K562 (cell line): ENCODE results near the gene PEF1. TPM values are rescaled to one million over a fixed set of nuclear protein-coding genes. Genes with fewer than 3 reads are reported as not detected.

Source experiments
- ATAC-seq: fragments of 200-7000 bp; cut with Tn5 transposase; 3 replicates; pipeline ENCODE4 v1.9.1; 2020; ENCODE audit warnings: moderate library complexity
- BruUV-seq: library from RNA; stranded (reverse); fragments of 400-500 nt; replicated peaks from 2 replicates; lab custom pipeline; 2021; lab: Mats Ljungman, UMichigan
- CTCF ChIA-PET: fragments of 300-600 bp; formaldehyde crosslinking; extraction: SDS; loops from one replicate; lab custom pipeline; 2021; ENCODE audit warnings: low intra/inter-chr PET ratio; lab: Yijun Ruan, JAX
- POLR2A ChIA-PET: fragments of 300-600, 350-650 bp; sonication (Branson Sonifier 250); formaldehyde crosslinking; extraction: SDS; loops from one replicate; lab custom pipeline; 2021; ENCODE audit warnings: antibody characterized with exemption, inconsistent platforms; lab: Yijun Ruan, JAX
- DNase-seq, 4 experiments: peaks; one replicate each; pipeline versions ENCODE4 v3.0.0 to v3.0.0-alpha.2; 2011 to 2018; ENCODE audit warnings: low spot score in 3 of 4, mixed read lengths in 3 of 4; ENCODE audit errors: extremely low read depth in 1 of 4
- FAIRE-seq: peaks from 2 replicates; lab custom pipeline; 2011; peaks lifted over from hg19 to GRCh38; lab: Jason Lieb, UNC
- H2AFZ ChIP-seq: 2 replicates; pipeline ENCODE4 v1.6.0; 2011; ENCODE audit warnings: low read depth, low read length, control low read depth, inconsistent platforms
- H3K27ac ChIP-seq: fragments of 200-600 bp; 3 replicates; pipeline ENCODE4 v1.8.0; 2011; ENCODE audit warnings: low read depth, mild to moderate bottlenecking, control low read depth, inconsistent platforms, low read length, moderate library complexity, mixed read lengths; ENCODE audit errors: extremely low read depth
- H3K27me3 ChIP-seq, 2 experiments: fragments of 300-600 bp in 1 of 2; 2 replicates in 1 of 2; 3 replicates in 1 of 2; pipeline versions ENCODE4 v1.6.0 to v1.8.0; 2011; ENCODE audit warnings: inconsistent platforms in 2 of 2, low read length in 2 of 2, mild to moderate bottlenecking in 1 of 2, mixed read lengths in 1 of 2, moderate library complexity in 1 of 2; ENCODE audit not compliant: control insufficient read depth in 2 of 2, insufficient read depth in 2 of 2
- H3K36me3 ChIP-seq: fragments of 300-600 bp; 3 replicates; pipeline ENCODE4 v1.8.0; 2011; ENCODE audit warnings: mild to moderate bottlenecking, low read length, inconsistent platforms; ENCODE audit not compliant: control insufficient read depth, insufficient read depth
- H3K4me1 ChIP-seq, 2 experiments: fragments of 200-600 bp in 1 of 2; replicated peaks in 1 of 2; 2 replicates in 1 of 2; 3 replicates in 1 of 2; pipeline versions ENCODE4 v1.5.1 to v1.8.0; 2011; ENCODE audit warnings: inconsistent platforms in 2 of 2, low read length in 2 of 2, mild to moderate bottlenecking in 1 of 2, mixed read lengths in 1 of 2, moderate library complexity in 1 of 2; ENCODE audit not compliant: control insufficient read depth in 2 of 2, insufficient read depth in 2 of 2
- H3K4me2 ChIP-seq: 2 replicates; pipeline ENCODE4 v1.6.1; 2011; ENCODE audit warnings: low read length, control low read depth, inconsistent platforms, mixed read lengths; ENCODE audit not compliant: insufficient read depth
- H3K4me3 ChIP-seq: fragments of 200-600 bp; sonication (generic), shearing (Covaris generic); 2 replicates; pipeline ENCODE4 v1.5.1; 2016; ENCODE audit warnings: control low read depth, inconsistent platforms
- H3K79me2 ChIP-seq: fragments of 200-600 bp; 3 replicates; pipeline ENCODE4 v1.8.0; 2011; ENCODE audit warnings: low read length, inconsistent platforms; ENCODE audit not compliant: control insufficient read depth, insufficient read depth
- H3K9ac ChIP-seq, 2 experiments: 2 replicates each; pipeline versions ENCODE4 v1.6.0 to v1.6.1; 2011; ENCODE audit warnings: low read depth in 2 of 2, low read length in 2 of 2, control low read depth in 1 of 2, inconsistent platforms in 1 of 2, mild to moderate bottlenecking in 1 of 2, mixed read lengths in 1 of 2; ENCODE audit not compliant: insufficient read depth in 1 of 2
- H3K9me1 ChIP-seq: one replicate; pipeline ENCODE4 v1.6.0; 2011; ENCODE audit warnings: inconsistent platforms, mild to moderate bottlenecking, low read length, moderate library complexity; ENCODE audit not compliant: control insufficient read depth, insufficient read depth
- H3K9me3 ChIP-seq: replicated peaks from 2 replicates; pipeline ENCODE4 v1.5.1; 2011; ENCODE audit warnings: low read depth, low read length, inconsistent platforms; ENCODE audit not compliant: control insufficient read depth, insufficient read depth
- H4K20me1 ChIP-seq: replicated peaks from 2 replicates; pipeline ENCODE4 v1.6.1; 2011; ENCODE audit warnings: low read length, inconsistent platforms, mixed read lengths; ENCODE audit not compliant: control insufficient read depth, insufficient read depth
- ATF1 ChIP-seq, 2 experiments: fragments of 450-650 bp in 1 of 2; IDR thresholded peaks; 2 replicates each; pipeline ENCODE4 v1.6.1; 2016; ENCODE audit warnings: missing compliant biosample characterization in 1 of 2, missing genetic modification characterization in 1 of 2
- ATF3 ChIP-seq, 2 experiments: fragments of 450-650 bp in 1 of 2; sonication (generic) in 1 of 2; formaldehyde crosslinking in 1 of 2; IDR thresholded peaks in 1 of 2; conservative IDR thresholded peaks in 1 of 2; 2 replicates each; pipeline versions ENCODE4 v1.6.1 to v1.8.1; 2016 to 2023; ENCODE audit warnings: mild to moderate bottlenecking in 2 of 2, moderate library complexity in 2 of 2, inconsistent platforms in 1 of 2, missing genetic modification reagents in 1 of 2
- CREM ChIP-seq: IDR thresholded peaks from 2 replicates; pipeline ENCODE4 v1.6.1; 2014; ENCODE audit warnings: antibody characterized with exemption, low read depth
- GATAD2B ChIP-seq: fragments of 450-650 bp; IDR thresholded peaks from 2 replicates; pipeline ENCODE4 v1.6.1; 2017; ENCODE audit warnings: mild to moderate bottlenecking, borderline replicate concordance
- GMEB1 ChIP-seq: fragments of 250-450 bp; sonication (Bioruptor Pico); IDR thresholded peaks from 2 replicates; pipeline ENCODE4 v1.4.0; 2020; ENCODE audit warnings: mild to moderate bottlenecking
- HIVEP1 ChIP-seq: fragments of 250-450 bp; sonication (Bioruptor Pico); IDR thresholded peaks from 2 replicates; pipeline ENCODE4 v1.4.0; 2020; ENCODE audit warnings: mild to moderate bottlenecking
- HMGN3 ChIP-seq: IDR thresholded peaks from 2 replicates; pipeline ENCODE4 v1.6.1; 2011; ENCODE audit warnings: borderline replicate concordance, low read depth, mild to moderate bottlenecking, mixed read lengths, low read length; ENCODE audit not compliant: insufficient read length; ENCODE audit errors: extremely low read depth
- MED1 ChIP-seq: sonication (generic); formaldehyde crosslinking; IDR thresholded peaks from 2 replicates; pipeline ENCODE4 v1.8.1; 2023; ENCODE audit warnings: missing genetic modification reagents, borderline replicate concordance
- NCOA2 ChIP-seq, 2 experiments: fragments of 450-650 bp; IDR thresholded peaks; 2 replicates each; pipeline ENCODE4 v1.6.1; 2018; ENCODE audit warnings: mild to moderate bottlenecking in 2 of 2, moderate library complexity in 1 of 2; ENCODE audit not compliant: partially characterized antibody in 2 of 2
- NFIC ChIP-seq: fragments of 450-650 bp; IDR thresholded peaks from 2 replicates; pipeline ENCODE4 v1.6.1; 2017; ENCODE audit warnings: mild to moderate bottlenecking, inconsistent platforms
- POU5F1 ChIP-seq: fragments of 150-350 bp; IDR thresholded peaks from 2 replicates; pipeline ENCODE4 v1.6.1; 2014; ENCODE audit warnings: borderline replicate concordance, low read length, low read depth, mild to moderate bottlenecking; ENCODE audit not compliant: partially characterized antibody
- SIRT6 ChIP-seq: IDR thresholded peaks from one replicate; pipeline ENCODE4 v1.6.1; 2012; ENCODE audit warnings: low read depth, mild to moderate bottlenecking, control low read depth, inconsistent platforms, low read length, moderate library complexity
- ZFP91 ChIP-seq: sonication (generic); formaldehyde crosslinking; IDR thresholded peaks from 2 replicates; pipeline ENCODE4 v1.8.0; 2022; ENCODE audit warnings: mild to moderate bottlenecking, missing genetic modification reagents
- ZNF174 ChIP-seq: fragments of 250-450 bp; sonication (Bioruptor Pico); IDR thresholded peaks from 2 replicates; pipeline ENCODE4 v1.4.0; 2020; ENCODE audit warnings: mild to moderate bottlenecking
- ZNF445 ChIP-seq: fragments of 250-450 bp; sonication (Bioruptor Pico); IDR thresholded peaks from 2 replicates; pipeline ENCODE4 v1.4.0; 2020; ENCODE audit warnings: low read depth, mild to moderate bottlenecking, moderate library complexity
- ZNF589 ChIP-seq: fragments of 200-800 bp; sonication (Bioruptor generic); IDR thresholded peaks from 2 replicates; pipeline ENCODE4 v1.6.1; 2016; ENCODE audit warnings: low read depth, missing genetic modification characterization, missing compliant biosample characterization
- ZNF830 ChIP-seq: fragments of 250-450 bp; sonication (Bioruptor Pico); IDR thresholded peaks from 2 replicates; pipeline ENCODE4 v1.5.0; 2021; ENCODE audit warnings: mild to moderate bottlenecking
- WGBS: fragments of 100-300 bp; shearing (Covaris generic); methylation state at CpG from one replicate; pipeline ENCODE4 v1.1.6; 2016; ENCODE audit warnings: low coverage, mixed read lengths; ENCODE audit not compliant: insufficient coverage; ENCODE audit errors: missing lambda C conversion rate; 5-methylcytosine and 5-hydroxymethylcytosine counted together
- in situ Hi-C: fragments of 300-500 bp; cut with MboI; formaldehyde crosslinking; loops from 4 replicates; pipeline ENCODE4 v1.15.0; 2018; ENCODE audit warnings: inconsistent platforms, mixed read lengths
- intact Hi-C: fragments of 100-400 bp; cut with micrococcal nuclease; formaldehyde crosslinking; loops from 2 replicates; pipeline ENCODE4 v1.14.2; 2022
- polyA plus RNA-seq, 8 experiments: library from polyadenylated mRNA; depleted of rRNA in 4 of 8; stranded (reverse) in 5 of 8; unstranded in 3 of 8; fragments of >200 nt; fragmentation: Nextera tagmentation in 2 of 8; fragmentation: Illumina TruSeq in 1 of 8; extraction: Ambion mirVana in 2 of 8; extraction: Trizol in 1 of 8; gene quantifications; 2 replicates each; pipeline versions ENCODE4 v1.2.1 to v1.2.3, GENCODE V29; 2011 to 2014; ENCODE audit warnings: inconsistent platforms in 1 of 8, missing spikeins in 1 of 8
- total RNA-seq, 7 experiments: library from RNA; depleted of rRNA in 6 of 7; stranded (reverse); fragments of >200 nt in 6 of 7; fragmentation: Illumina TruSeq in 2 of 7; extraction: Trizol in 2 of 7; gene quantifications; 2 replicates each; pipeline versions ENCODE4 v1.2.1 to v1.2.3, GENCODE V29; 2011 to 2021; ENCODE audit warnings: low replicate concordance in 1 of 7

PEF1 gene
- total and polyA plus RNA-seq, 9 of the 15 experiments (the other 6 are each of a cell fraction or from before 2014, with no cell fraction given) = 26.3 to 95.5 (median 61.9) TPM

GRCh38 chr1:31675756-31676155 lies 31.1 kb upstream of the PEF1 start (continued):
- TF ChIP-seq GMEB1 (CRISPR knock-in tag) = no peak
- no peak for TF ChIP-seq ATF3 (IDR thresholded peaks at IDR 0.05)
- no peak for TF ChIP-seq ATF3 (CRISPR knock-in tag; conservative IDR thresholded peaks at IDR 0.05)
- TF ChIP-seq SIRT6 = no peak
- TF ChIP-seq ZNF589 (CRISPR knock-in tag) = no peak

- no peaks in the 10 kb centered on the region for H3K9me3 ChIP-seq
- no peak overlapping the region for H2AFZ ChIP-seq
- H3K36me3 ChIP-seq = no peaks in the 10 kb centered on the region
- WGBS = 1% methylated on average over 7 of the region's 7 CpGs
- H4K20me1 ChIP-seq = peaks cover 8% of the 10 kb centered on the region
- H3K4me1 ChIP-seq = peaks cover 0 to 8% of the 10 kb centered on the region in 2 experiments; a peak in 2 of 5 replicates
- H3K4me3 ChIP-seq = no peak overlapping the region
- H3K9me1 ChIP-seq = no peaks in the 10 kb centered on the region
- no peak overlapping the region for H3K4me2 ChIP-seq
- POLR2A ChIA-PET = interaction anchor here (0.7 to 1.4 kb wide), 2 partner anchors 10 to 16 kb away, joined by 3 read pairs; no protein-coding TSS in a partner anchor
- H3K9ac ChIP-seq = no peak overlapping the region
- H3K79me2 ChIP-seq = no peaks in the 10 kb centered on the region
- ATAC-seq (no peak), DNase-seq (no peak), FAIRE-seq (no peak)
- no peak overlapping the region for H3K27ac ChIP-seq
- H3K27me3 ChIP-seq = peaks cover 67 to 97% of the 10 kb centered on the region in 2 experiments
- CTCF ChIA-PET = interaction anchor here (0.6 kb wide), 1 partner anchor 19 kb away, joined by 3 read pairs; no protein-coding TSS in a partner anchor
- in situ Hi-C loops (no loop called here), intact Hi-C loops (no loop called here)
- no TSS peak for BruUV-seq
- TF ChIP-seq ATF1 (CRISPR knock-in tag; IDR thresholded peaks at IDR 0.05) = no peak
- TF ChIP-seq ATF1 (tag; IDR thresholded peaks at IDR 0.05) = no peak
- no peak for TF ChIP-seq HIVEP1 (CRISPR knock-in tag)
- TF ChIP-seq NFIC = no peak
- TF ChIP-seq ZNF830 (CRISPR knock-in tag) = no peak
- TF ChIP-seq HMGN3 = no peak
- TF ChIP-seq ZFP91 (CRISPR knock-in tag) = no peak
- TF ChIP-seq ZNF445 (CRISPR knock-in tag) = no peak
- no peak for TF ChIP-seq ZNF174
- TF ChIP-seq POU5F1 = no peak
- TF ChIP-seq CREM = no peak
- no peak for TF ChIP-seq NCOA2 (IDR thresholded peaks at IDR 0.05; ENCODE audit: partially characterized antibody in 2 of 2)
- TF ChIP-seq MED1 (CRISPR knock-in tag) = no peak
- TF ChIP-seq GATAD2B = no peak
Measured at GRCh38 chr1:31675161-31675560, 30.5 kb upstream of the PEF1 start.
